GM19328 (cell line): ENCODE results near the gene BBIP1.
A peak's percentile ranks its signal among the peaks of the same experiment; 100 is the strongest.
"Not testable (repeated sequence)": the region's sequence is repeated elsewhere in the genome, so short reads cannot be mapped to it uniquely, and the experiment has no call there.

Source experiments
- ATAC-seq: cut with Tn5 transposase; IDR thresholded peaks from one replicate; pipeline ENCODE4 v1.9.1; 2021; ENCODE audit warnings: mild to moderate bottlenecking, moderate library complexity; ENCODE audit not compliant: unreplicated experiment

The BBIP1 gene

DNA sequence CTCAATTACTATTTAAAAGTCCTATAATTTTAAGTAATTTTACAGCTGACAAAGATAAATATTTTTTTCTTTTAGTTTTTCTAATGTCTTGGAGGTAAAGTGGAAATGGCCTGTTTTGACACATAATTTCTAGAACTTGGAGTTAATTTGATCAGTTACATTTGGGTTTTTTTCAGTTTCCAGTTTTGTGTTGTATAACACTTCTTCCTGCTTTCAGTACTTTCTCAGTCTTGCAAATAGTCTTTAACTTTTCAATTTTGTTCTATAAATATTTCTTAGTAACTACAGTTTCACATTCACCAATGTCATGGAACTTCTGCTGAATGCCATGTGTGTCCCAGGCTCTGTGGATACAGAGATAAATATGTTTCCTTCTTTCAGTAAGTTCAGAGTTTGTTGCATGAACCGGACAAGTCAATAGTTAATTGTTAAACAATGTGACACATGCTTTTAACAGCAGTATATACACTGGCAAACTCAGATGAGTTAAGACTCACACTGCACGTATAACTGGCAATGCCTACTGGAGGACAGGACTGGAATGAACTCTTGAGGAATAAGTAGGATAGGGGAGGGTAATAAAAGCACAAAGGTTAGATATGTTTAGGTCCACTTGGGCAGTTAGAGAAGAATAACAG is 5.0 kb upstream of the BBIP1 start:
- ATAC-seq: no peak

DNA sequence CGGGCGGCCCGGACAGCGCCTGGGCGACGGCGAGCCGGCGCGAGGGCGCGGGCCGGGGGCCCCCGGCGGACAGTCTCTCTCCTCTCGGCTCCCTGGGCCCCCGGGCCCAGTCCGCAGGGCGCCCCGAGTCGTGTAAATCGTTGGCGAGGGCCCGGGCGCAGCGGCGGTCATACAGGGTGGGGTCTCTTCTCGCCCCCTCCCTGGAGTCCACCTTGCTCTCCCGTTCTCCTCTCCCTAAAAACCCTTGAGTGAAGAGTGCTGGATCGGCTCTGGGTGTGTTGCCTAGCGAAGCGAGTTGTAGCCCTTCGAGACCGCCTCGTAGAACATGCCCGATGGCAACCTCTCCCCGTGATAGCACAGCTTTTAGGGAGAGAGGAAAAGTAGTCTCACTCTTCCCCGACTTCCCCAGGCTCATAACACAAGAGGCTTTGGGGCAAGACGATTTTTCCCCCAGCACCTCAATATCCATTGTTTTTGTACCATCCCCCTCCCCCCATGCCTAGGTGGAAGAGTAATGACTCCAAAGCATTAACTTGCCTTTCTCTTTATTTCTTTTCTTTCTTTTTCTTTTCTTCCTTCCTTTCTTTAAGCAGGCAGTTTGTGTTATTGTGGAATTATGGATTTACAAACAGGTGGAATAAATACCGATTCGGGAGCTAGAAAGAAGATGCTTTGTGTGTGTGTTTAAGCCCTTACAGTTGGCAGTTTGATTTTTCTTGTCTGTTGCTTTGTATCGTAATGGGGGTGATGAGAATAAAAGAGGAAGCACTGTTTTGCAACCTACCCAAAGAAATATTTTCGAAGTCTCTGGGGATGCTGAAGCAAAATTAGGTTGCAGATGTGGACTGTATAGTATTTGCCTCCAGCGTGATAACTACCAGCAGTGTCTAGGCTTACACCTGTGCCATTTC is 1.2 kb upstream of the BBIP1 start:
- ATAC-seq: peak; percentile 34

DNA sequence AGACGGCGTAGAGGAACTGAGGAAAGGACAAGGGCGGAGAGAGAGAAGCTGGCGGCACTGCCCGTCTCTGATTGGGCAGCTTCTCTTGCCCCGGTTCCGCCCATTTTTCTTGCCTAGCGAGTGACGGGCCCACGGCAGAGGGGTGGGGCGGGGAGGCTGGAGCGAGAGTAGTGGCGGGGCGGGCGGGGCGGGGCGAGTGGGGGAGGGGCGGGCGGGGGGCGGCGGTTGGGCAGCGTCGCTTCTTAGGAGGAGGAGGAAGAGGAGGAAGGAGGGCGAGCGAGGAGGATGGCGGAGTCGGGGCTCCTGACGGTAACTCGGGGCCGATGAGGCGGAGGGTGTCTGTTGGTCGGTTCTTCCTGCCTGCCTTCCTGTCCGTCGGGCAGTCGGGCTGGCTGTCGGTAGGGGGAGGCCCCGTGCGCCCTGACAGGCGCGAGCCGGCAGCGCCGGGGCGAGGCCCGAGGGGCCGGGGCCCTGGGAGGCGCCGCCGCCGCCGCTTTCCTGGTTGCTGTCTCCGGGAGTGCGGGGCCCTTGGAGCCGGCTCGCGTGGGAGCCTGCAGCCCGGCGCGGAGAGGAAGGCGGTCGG is 460 bp upstream of the BBIP1 start, which contains the start of gene SHOC2:
Gene SHOC2, plus strand, starts transcription at position 256 of the 583 bp plus-strand sequence. CDS start 44,755 bp downstream, outside the sequence.
- ATAC-seq: peak; percentile 8

DNA sequence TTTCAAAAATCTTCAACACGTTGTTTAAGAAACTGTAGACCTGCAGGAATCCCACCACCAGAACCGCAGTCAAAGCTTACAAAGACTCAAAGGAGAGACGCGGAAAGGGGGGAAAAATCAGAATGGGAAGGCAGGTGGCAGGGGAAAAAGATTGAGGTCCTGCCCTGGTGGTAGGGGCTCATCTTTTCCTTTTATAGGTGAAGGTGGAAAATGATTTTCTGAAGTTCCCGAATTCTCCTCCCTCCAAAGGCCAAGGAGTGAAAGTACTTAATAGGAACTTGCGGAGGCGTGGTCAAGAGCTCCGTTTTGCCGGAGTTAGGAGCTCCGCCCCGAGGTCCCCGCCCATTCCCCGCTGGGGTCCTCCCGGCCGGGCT is 724 bp downstream of the BBIP1 start:
- no peak for ATAC-seq

DNA sequence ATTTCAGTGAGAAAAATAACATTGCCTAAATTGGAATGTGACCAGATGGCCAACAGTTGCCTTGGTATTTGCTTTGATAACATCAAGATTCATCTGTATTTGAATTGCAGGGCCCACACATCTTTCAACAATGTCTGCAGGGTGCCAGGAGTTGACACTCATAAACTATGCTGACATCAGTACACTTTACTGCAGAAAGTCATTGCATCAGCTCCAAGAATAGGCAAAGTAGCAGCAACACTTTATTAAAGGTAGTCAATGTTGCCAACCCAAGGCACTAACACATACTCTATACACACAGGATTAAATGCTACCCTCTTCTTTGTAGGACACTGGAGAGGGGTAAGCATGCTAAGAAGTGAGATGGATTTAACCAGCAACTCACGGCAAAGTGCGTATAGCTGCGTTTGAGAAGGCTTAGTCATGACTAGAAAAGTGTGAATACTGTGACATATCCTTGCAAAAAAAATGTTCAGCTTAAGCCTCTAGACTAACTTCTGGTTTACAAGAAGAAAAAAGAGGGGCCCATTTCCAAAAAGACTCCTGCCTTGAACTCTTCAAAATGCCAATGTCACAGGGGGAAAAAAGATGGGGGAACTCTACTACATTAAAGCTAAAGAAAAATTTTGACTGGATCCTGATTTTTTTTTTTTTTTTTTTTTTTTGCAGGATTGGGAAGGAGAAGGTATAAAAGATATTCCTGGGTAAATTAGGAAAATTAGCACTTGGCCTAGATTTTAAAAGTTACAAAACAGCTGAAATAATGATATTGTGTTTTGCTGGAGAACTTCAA is 2.2 kb downstream of the BBIP1 start:
- no peak for ATAC-seq

DNA sequence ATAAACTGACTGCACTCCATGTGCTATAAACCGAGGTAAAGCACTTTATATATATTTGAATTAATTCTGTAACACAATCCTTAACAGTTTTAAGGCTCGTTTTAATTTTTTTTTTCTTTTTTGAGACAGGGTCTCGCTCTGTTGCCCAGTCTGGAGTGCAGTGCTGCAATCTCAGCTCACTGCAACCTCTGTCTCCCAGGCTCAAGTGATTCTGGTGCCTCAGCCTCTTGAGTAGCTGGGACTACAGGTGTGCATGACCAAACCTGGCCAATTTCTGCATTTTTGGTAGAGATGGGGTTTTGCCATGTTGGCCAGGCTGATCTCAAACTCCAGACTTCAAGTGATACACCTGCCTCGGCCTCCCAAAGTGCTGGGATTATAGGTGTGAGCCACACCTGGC is 3.4 kb downstream of the BBIP1 start:
- not testable (repeated sequence) for ATAC-seq

DNA sequence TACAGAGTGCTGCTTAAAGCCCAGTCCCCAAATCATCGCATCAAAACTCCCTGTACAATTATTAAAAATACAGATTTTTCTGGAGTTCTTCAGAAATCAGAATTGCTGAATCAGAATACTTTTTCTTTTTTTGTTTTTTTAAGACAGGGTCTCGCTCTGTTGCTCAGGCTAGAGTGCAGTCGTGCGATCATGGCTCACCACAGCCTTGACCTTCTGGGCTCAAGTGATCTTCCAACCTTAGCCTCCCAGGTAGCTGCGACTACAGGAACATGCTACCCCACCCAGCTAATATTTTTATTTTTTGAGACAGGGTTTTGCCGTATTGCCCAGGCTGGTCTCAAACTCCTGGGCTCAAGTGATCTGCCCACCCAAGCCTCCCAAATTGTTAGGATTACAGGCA is 3.9 kb downstream of the BBIP1 start:
- ATAC-seq: no peak

DNA sequence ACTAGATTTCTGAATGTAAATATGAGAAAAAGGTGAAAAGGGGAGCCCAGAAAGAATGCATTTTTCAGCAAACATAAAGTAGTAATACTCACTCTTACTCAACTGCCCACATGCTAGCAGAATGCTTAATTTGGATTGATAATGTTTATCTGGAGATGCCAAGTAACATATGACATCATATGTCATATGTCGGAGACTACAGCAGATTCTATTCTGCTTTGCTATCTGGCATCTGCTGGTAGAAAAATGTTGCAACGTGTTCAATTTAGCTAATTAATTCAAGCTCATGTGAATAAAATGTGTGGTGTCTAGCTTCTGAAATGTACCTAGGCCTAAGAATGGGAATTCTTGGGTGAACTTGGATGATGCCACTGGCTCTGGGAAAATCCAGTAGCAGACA is 4.5 kb downstream of the BBIP1 start:
- ATAC-seq: no peak

DNA sequence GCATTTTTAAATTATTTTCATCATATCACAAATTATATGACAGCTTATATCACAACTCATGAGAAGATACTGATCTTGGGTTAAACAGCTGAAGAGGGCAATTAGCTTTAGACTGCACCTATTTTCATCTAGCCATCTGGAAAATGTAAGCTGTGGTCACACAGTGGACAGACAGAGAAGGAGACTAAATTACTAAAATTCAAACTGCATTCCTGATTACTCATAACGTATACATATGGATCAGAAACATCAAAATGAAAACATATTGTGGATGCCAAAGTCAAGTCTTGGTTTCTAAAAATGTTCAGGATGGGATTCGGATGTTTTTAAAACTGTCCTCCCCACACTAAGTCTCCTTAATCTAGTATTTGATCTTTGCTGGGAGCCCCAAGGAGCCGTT is 6.6 kb downstream of the BBIP1 start:
- ATAC-seq: no peak

DNA sequence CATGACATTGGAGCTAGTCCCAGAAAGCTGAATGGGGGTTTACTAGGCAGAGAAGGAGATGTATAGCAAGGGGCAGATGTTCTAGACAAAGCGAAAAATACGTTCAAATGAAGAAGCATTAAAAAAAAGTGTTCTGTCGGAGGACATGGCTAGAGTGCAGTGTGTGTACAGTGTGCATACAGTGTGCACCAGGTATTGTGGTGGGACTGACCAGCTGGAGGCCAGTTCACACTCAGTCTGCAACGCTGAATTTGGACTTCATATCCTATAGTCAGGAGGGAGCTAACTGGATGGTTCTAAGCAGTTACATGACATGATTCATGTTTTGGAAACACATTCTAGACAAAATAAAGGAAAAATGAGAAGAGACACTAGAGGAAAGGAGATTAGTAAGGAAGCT is 8.8 kb downstream of the BBIP1 start:
- no peak for ATAC-seq

DNA sequence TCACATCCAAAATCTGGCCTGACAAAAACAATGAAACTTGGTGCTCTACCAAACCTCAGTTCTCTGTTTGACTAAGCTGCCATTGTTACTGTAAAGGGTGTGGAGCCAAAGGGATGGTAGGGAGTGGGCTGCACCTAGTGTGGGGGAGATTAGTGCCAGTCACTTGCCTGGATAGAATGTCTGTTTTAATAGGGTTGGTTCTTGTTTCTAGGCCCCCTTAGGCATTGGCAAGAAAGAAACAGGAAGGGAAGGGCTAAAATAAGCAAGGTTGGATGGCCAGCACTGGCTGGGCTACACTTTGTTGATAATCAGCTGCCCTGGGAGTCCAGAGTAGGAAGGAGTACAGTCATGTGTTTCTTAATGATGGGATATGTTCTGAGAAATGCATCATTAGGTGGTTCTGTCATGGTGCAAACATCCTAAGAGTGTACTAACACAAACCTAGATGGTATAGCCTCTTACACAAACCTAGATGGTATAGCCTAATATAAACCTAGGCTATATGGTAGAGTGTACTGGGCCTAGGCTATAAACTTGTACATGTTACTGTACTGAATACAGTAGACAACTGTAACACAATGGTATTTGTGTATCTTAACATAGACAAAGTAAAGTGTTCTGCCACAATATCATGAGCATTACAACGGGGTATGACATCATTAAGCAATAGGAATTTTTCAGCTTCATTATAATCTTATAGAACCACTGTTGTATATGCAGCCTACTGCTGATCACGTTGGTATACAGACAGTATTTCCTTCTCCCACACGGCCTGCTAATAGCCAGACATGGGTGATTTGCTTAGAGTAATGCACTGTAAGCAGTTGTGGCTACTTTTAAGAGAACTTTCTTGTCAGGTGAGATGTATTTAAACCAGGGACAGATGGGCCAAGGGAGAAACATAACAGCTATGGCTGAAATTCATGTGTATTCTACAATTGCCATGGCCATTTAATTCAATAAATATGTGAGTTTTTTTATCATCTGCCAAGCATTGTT is 15.4 kb downstream of the BBIP1 start:
- ATAC-seq: no peak

DNA sequence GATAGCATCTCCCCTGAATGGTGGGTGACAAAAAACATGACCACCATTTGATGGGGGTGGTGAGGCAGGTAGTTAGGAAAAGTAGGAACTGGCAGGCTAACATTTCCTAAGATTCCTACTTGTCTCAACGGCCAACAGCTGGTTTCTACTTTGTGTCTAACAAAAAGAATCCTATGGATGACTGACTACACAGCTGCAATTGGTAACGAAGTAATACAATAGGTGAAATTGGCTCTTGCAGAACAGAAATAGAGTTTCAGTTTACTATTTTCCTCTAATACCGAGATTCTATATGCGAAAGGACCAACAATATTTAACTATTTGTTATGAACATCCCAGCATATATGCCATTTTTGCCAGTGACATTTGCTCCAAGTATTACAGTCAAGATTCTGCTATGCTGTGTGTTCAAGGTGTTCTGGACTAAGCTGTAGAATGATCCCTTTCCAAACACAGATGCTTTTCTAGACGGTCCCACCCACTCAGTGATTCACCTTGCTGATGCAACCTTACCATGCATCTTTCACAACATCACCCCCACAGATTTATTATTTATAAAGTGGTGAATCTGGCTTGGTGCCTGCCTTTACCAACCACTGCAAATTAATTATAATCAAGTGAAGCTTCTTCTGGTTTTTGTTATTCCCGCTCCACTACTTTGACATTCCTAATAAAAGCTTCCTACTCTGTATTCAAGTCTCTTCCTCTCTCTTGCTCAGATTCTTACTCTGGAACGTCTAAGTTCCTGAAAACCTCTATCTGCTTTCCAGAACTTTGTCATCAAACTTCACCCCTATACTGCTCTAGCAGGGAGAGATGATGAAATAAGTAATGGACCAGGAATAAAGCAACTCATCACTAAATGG is 16.8 kb downstream of the BBIP1 start:
- ATAC-seq: no peak

DNA sequence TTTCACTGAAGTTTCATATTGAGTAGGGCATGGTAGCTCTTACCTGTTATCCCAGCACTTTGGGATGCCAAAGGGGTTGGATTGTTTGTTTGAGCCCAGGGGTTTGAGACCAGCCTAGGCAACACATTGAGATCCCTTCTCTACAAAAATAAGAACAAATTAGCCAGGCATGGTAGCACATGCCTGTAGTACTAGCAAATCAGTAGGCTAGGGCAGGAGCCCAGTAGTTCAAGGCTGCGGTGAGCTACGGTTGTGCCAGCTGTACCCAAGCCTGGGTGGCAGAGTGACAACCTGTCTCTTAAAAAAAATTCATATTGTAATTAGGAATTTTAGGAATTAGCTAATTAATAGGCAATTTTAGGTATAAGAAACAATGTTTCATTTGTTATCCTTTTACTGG is 18.0 kb downstream of the BBIP1 start:
- ATAC-seq: no peak

DNA sequence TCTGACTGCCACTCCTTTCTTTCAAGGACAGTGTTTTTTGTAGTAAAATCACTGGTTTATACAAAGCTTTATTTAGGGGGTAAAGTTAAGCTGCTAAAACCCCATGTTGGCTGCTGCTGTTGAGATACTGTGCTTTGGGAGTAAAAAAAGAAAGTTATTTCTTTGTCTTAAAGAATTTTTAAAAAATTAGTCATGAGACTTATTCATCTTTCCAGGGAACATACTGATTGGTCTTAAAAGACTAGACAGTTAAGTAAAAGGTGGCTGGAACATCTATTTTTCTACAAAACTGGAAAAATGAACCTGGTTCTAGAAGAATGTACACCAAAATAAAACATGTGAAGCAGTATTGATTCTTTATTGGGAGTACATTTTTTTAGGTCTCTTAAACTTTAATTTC is 20.6 kb downstream of the BBIP1 start:
- ATAC-seq: no peak

DNA sequence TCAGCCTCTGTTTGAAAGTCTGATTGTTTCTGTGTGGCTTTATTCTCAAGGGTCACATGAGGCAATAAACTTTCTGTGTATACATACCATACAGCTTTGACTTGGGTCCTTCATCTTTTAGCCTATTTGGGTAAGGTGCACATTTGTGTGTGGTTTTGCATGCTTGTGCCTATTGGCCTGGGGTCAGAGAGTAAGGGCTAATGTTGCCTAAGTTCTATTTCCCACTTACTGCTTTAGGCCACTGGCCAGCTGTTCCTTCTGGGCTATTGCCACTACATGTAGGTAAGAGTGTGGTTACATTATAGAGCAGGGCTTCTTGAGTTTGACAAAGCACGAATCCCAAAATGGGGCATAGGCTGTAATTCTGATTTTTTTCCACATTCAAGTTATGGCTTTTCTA is 21.8 kb downstream of the BBIP1 start:
- ATAC-seq: no peak

DNA sequence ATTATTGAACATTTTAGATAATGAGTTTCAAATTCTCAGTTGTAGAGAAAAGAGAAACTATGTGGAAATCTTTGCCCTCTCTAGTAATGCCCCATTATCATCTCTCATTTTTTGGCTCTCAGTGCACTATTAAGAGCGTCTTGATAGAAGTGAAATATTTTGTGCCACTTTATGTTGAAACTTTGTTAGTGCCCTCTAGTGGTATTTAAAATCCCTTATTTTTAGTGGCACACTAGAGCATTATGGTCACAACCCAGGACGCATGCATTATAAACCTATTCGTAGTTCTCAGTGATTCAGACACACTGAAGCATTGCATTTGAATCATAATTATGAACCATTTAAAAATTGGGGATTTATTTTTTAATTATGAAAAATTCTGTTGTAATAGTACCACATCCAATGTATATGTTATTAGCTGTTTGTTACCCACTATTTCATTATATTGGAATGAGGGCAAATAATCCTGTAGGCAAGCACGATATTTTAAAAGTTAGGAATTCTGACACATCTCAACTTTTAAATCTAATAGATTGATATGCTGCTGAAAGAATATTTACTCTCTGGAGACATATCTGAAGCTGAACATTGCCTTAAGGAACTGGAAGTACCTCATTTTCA is 25.3 kb downstream of the BBIP1 start:
- ATAC-seq: no peak

DNA sequence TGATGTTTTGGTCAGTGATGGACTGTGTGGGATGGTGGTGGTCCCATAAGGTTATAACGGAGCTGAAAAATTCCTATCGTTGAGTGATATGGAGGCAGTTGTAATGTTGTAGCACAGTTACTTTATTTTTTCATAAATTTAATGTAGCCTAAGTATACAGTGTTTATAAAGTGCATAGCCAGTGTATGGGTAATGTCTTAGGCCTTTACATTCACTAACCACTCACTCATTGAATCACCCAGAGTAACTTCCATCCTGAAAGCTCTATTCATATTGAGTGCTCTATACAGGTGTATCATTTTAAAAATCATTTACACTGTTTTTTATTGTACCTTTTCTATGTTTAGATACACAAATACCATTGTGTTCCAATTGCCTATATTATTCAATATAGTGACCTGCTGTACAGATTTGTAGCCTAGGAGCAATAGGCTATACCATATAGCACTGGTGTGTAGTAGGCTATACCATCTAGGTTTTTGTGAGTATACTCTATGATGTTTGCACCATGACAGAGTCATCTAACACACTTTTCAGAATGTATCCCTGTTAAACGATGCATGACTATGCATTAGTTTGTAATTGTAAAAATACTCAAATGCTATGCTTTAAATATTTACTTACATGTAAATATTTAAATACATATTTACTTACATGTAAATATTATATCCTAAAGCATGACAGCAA is 26.2 kb downstream of the BBIP1 start:
- ATAC-seq: no peak

DNA sequence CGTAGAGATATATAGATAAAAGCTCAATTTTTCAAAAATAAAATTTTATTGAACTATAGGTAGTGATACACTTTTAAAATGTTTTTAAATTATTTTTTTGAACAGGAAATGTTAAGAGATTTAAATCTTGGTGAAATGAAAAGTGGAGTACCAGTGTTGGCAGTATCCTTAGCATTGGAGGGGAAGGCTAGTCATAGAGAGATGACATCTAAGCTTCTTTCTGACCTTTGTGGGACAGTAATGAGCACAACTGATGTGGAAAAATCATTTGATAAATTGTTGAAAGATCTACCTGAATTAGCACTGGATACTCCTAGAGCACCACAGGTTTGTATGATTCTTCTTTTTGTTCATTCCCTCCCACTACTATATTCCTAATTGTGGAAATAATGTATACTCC is 31.4 kb downstream of the BBIP1 start:
- ATAC-seq: no peak
